Activated B cell treated with CpG ODN at 0.5 μM for 24 hours (primary cell): Measurements from ENCODE around the gene TSHZ2. TPM values are rescaled to one million over a fixed set of nuclear protein-coding genes. Genes with fewer than 3 reads are reported as not detected.

Source experiments
- ATAC-seq: fragments of 200-7000 bp; cut with Tn5 transposase; one replicate; pipeline ENCODE4 v1.10.0; 2021; ENCODE audit warnings: low read depth, mild to moderate bottlenecking, moderate library complexity
- CTCF ChIA-PET: fragments of 350-600 bp; sonication (Branson Sonifier 250); formaldehyde crosslinking; loops from one replicate; lab custom pipeline; 2021; ENCODE audit warnings: antibody characterized with exemption; lab: Charles Lee
- POLR2A ChIA-PET: fragments of 350-600 bp; sonication (Branson Sonifier 250); formaldehyde crosslinking; loops from one replicate; lab custom pipeline; 2021; ENCODE audit warnings: antibody characterized with exemption; lab: Charles Lee
- DNase-seq: peaks from one replicate; pipeline ENCODE4 v3.0.0; 2022
- H3K27ac Mint-ChIP-seq: one replicate; pipeline ENCODE4 v1.8.0; 2020; ENCODE audit warnings: mixed read lengths
- H3K27me3 Mint-ChIP-seq: one replicate; pipeline ENCODE4 v1.8.0; 2021; ENCODE audit warnings: mixed read lengths
- H3K36me3 Mint-ChIP-seq: one replicate; pipeline ENCODE4 v1.8.0; 2021; ENCODE audit warnings: low read depth, mixed read lengths
- H3K4me1 Mint-ChIP-seq: one replicate; pipeline ENCODE4 v1.8.0; 2021; ENCODE audit warnings: mixed read lengths
- H3K4me3 Mint-ChIP-seq: one replicate; pipeline ENCODE4 v1.8.0; 2020; ENCODE audit warnings: mild to moderate bottlenecking, mixed read lengths
- H3K9me3 Mint-ChIP-seq: one replicate; pipeline ENCODE4 v1.8.0; 2020; ENCODE audit warnings: mixed read lengths
- intact Hi-C: fragments of 100-400 bp; cut with micrococcal nuclease; formaldehyde crosslinking; loops from one replicate; pipeline ENCODE4 v1.15.1; 2024
- total RNA-seq: library from RNA; stranded (reverse); gene quantifications from 2 replicates; pipeline ENCODE4 v1.2.3, GENCODE V29; 2022
- TF ChIP-seq, protein P1 (sequence below): fragments of 200-600 bp; IDR thresholded peaks from one replicate; pipeline ENCODE4 v1.8.0; 2022; ENCODE audit warnings: antibody characterized with exemption, mild to moderate bottlenecking

Gene TSHZ2
- total RNA-seq, 1 donor from 2014 or later: 1.7 TPM

DNA sequence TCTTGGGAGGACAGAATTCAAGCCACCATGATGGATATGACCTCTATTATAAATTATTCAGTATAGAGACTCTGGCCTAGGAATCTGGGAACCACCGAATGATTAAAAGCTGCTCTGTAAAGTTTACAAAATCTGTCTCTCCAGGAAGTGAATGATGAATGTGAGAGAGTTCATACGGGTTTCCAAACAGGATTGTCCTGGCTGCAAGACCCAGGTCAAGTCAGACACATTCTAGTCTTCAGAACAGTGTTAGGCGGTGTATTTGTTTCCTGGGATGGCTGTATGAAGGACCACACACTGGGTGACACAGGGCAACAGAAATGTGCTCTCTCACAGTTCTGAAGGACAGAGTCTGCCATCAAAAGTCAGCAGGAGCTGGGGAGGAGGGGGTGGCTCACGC is 399.1 kb downstream of the TSHZ2 start:
- DNase-seq (no peak), ATAC-seq (no peak)
- Mint-ChIP-seq H3K36me3 (no peaks in the 10 kb centered on the region), H3K4me1 (no peaks in the 10 kb centered on the region), H3K27me3 (peaks cover 2% of the 10 kb centered on the region), H3K27ac (no peak overlapping the region), H3K4me3 (no peak overlapping the region), H3K9me3 (no peaks in the 10 kb centered on the region)
- intact Hi-C loops: no loop called here
- ChIA-PET POLR2A (no interaction called here), CTCF (no interaction called here)
- TF ChIP-seq, protein P1, sequence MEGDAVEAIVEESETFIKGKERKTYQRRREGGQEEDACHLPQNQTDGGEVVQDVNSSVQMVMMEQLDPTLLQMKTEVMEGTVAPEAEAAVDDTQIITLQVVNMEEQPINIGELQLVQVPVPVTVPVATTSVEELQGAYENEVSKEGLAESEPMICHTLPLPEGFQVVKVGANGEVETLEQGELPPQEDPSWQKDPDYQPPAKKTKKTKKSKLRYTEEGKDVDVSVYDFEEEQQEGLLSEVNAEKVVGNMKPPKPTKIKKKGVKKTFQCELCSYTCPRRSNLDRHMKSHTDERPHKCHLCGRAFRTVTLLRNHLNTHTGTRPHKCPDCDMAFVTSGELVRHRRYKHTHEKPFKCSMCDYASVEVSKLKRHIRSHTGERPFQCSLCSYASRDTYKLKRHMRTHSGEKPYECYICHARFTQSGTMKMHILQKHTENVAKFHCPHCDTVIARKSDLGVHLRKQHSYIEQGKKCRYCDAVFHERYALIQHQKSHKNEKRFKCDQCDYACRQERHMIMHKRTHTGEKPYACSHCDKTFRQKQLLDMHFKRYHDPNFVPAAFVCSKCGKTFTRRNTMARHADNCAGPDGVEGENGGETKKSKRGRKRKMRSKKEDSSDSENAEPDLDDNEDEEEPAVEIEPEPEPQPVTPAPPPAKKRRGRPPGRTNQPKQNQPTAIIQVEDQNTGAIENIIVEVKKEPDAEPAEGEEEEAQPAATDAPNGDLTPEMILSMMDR: no peak

DNA sequence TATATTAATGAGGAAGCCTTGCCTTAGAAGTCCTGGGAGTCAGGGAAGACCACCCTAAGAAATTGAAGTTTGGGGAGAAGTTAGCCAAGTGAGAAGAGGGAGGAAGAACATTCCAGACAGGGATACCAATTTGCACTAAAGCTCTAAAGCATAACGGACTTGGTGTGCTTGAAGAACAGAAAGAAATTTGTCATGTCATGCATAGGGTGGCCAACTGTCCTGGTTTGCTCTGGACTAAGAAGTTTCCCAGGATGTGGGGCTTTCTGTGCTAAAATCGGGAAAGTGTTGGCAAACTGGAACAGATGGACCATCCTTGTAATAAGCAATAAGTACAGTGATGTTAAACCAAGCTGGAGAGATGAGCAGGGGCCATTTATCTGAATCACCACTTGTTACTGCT is 403.9 kb downstream of the TSHZ2 start:
- TF ChIP-seq, protein P1: no peak
- no peak for ATAC-seq
- ChIA-PET CTCF (no interaction called here), POLR2A (no interaction called here)
- H3K27ac Mint-ChIP-seq: no peak overlapping the region
- no peaks in the 10 kb centered on the region for H3K9me3 Mint-ChIP-seq
- intact Hi-C loops: no loop called here
- H3K27me3 Mint-ChIP-seq: no peaks in the 10 kb centered on the region
- no peaks in the 10 kb centered on the region for H3K4me1 Mint-ChIP-seq
- no peak overlapping the region for H3K4me3 Mint-ChIP-seq
- H3K36me3 Mint-ChIP-seq: no peaks in the 10 kb centered on the region
- no peak for DNase-seq

DNA sequence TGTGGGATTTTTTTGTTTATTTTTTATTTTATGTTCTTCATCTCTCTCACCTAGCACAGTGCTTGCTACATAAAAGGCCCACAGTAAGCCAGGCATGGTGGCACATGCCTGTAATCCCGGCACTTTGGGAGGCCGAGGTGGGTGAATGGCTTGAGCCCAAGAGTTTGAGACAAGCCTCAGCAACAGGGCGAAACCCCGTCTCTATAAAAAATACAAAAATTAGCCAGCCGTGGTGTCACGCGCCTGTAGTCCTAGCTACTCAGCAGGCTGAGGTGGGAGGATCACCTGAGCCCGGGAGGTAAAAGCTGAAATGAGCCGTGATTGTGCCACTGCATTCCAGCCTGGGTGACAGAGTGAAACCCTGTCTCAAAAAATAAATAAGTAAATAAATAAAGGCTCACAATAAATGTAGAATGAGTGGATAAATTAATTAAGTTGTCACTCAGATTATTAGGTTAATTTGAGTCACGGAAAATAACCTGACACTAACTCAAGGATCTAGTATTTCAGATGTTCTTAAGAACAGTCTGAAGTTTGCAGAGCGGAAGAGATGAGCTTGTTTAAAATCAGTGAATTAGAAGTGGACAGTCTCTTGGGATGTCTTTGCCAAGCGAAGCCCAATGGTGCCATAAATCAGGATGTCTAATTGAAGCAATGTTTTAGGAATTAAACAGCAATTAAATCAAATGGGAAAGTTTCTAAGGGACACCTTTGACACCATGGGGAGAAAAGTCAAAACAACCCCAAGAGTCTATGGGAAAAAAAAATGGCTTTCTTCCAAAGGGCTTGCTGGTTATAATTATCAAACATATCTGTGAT is 407.1 kb downstream of the TSHZ2 start:
- intact Hi-C loops: no loop called here
- ChIA-PET CTCF (no interaction called here), POLR2A (no interaction called here)
- Mint-ChIP-seq H3K36me3 (no peaks in the 10 kb centered on the region), H3K9me3 (no peaks in the 10 kb centered on the region), H3K27ac (no peak overlapping the region), H3K4me1 (no peaks in the 10 kb centered on the region), H3K4me3 (no peak overlapping the region), H3K27me3 (no peaks in the 10 kb centered on the region)
- no peak for ATAC-seq
- TF ChIP-seq, protein P1: no peak
- no peak for DNase-seq

DNA sequence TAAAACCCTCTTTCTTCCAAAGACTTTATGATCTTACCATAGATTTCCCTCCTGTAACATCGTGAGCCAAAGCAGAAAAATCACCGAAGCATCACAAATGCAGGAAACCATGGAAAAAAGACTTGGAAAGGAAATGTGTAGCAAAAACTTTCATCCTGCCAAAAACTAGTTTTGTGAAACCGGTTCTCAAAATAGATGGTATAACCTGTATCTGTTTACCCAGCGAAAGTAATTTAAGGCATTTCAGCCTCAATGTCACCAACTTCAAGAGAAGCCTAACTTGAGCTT is 407.6 kb downstream of the TSHZ2 start:
- Mint-ChIP-seq H3K9me3 (no peaks in the 10 kb centered on the region), H3K4me3 (no peak overlapping the region), H3K36me3 (no peaks in the 10 kb centered on the region), H3K4me1 (no peaks in the 10 kb centered on the region), H3K27ac (no peak overlapping the region), H3K27me3 (no peaks in the 10 kb centered on the region)
- intact Hi-C loops: no loop called here
- ChIA-PET CTCF (no interaction called here), POLR2A (no interaction called here)
- no peak for DNase-seq
- TF ChIP-seq, protein P1: no peak
- no peak for ATAC-seq

DNA sequence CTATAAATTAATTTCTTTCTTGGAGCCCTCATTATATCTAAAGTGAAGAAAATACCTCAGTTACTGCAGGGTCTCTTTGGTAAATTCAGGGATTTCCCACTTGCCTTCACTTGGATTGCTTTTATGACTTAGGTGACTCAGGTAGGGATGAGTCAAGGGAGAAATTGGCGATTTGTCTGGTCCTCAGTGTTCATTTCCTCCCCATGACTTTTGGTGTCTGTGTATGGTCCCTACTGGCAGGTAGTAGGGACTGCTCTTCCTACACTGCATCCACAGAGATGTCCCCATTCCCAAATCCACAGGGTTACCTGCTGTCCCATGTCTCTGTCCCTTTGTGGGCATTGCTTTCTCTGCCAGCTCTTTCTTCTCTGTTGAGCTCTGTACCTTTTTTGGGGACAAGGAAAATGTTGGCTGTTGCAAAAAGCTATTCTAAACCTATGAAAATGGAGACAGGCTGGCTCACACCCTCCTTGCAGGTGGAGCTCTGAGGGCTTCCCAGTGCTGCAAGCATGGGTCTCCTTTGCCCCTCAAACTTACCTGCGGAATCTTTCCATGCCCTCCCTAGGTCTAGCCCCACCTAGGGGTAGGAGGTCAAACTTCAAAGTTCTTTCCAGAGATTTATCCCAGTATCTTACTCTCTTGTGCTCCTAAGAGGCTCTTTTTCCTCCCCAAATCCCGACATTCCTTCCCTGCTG is 409.6 kb downstream of the TSHZ2 start:
- Mint-ChIP-seq H3K27ac (no peak overlapping the region), H3K9me3 (no peaks in the 10 kb centered on the region), H3K4me3 (no peak overlapping the region), H3K27me3 (no peaks in the 10 kb centered on the region), H3K36me3 (no peaks in the 10 kb centered on the region), H3K4me1 (no peaks in the 10 kb centered on the region)
- TF ChIP-seq, protein P1: no peak
- DNase-seq: no peak
- CTCF ChIA-PET: no interaction called here
- POLR2A ChIA-PET: no interaction called here
- intact Hi-C loops: no loop called here
- ATAC-seq: no peak
